HG03135 (cell line): ENCODE measurements around the gene CFDP1.
"Not testable (repeated sequence)": the region's sequence is repeated elsewhere in the genome, so short reads cannot be mapped to it uniquely, and the experiment has no call there.

Source experiments
- ATAC-seq: cut with Tn5 transposase; IDR thresholded peaks from one replicate; pipeline ENCODE4 v1.9.1; 2021; ENCODE audit warnings: mild to moderate bottlenecking, moderate library complexity; ENCODE audit not compliant: unreplicated experiment

Gene CFDP1

DNA sequence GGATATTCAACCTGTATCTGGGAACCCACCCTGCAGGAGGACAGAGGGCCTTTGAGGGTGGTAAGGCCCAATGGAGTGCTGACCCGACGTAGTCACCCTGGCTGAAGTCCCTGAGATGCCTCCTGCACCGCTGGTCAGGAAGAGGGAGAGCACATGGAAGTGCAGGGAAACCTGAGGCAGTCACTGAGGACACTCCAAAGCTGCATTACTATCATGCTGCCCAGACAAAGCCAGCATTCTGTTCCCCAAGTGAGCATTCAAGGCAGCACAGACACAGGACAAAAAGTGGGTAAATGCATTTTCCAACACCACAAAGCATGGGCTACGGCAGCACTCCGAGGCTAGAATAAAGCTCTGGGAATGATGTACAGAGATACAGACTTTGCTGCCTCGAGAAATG, 135.0 kb downstream of the CFDP1 start:
- ATAC-seq: no peak

DNA sequence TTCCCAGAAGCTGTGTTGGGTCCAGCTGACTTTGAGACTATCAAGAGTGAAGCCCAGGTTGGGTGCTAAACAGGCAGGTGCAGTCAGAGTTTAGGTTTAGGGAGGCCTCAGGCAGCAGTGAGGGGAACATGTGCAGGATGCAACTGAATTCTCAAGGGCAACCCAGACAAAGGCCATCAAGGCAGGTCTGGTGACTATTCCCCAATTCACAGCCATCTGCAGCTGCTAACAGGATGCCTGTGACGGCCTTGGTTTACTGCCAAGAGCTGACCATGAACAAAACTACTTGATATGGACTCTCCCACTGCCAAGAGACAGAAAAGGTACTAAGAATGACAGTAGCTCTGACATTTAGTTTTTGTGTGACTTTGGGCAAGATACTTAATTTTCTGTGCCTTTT, 136.7 kb downstream of the CFDP1 start:
- ATAC-seq: no peak

DNA sequence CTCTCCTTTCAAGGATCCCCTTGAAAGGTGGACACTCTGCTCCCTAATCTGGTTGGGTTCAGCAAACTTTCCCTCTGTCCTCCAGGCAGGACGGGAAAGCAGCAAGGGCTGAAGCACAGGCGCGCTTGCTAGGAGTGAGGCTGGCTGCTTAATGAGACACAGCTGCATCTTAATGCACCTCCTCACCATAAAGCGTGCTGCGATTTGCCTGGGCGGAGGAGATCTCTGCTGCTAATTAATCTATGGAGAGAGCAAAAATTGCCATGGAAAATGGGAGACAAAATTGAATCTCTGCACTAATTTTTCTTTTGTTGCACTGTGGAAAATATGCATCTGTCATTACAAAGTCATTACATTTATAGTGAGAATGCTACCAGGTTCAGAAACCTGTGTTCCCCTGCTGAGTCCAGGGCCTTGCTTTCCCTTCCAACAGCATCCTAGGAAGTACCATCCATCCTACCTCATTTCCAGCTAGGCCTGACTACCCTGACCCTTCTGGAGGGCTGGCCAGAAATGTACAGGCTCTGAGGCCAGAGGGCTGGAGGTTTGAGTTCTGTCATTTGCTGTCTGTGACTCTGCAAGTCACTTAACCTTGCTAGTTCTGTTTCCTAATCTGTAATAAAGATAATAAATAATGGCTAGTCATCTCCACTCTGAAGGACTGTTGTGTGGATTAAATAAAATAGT, 138.4 kb downstream of the CFDP1 start:
- ATAC-seq: no peak

DNA sequence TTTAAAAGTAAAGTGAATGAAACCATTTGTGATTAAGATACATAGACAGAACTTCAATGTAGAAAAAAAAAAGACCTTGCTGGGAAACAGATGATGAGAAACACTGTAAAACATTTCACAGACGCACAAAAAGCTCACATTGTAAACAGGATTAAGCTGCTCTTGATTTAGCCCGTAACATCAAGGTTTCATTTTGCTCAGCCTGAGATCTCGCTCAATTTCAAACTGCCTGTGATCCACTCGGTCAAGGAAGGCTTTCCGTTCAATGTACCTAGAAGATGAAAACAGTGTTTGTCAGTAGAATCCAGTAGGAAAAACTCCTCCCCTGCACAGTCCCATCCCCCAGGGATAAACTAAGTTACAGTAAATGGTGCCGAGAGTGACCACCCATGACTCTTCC, 139.5 kb downstream of the CFDP1 start:
- no peak for ATAC-seq

DNA sequence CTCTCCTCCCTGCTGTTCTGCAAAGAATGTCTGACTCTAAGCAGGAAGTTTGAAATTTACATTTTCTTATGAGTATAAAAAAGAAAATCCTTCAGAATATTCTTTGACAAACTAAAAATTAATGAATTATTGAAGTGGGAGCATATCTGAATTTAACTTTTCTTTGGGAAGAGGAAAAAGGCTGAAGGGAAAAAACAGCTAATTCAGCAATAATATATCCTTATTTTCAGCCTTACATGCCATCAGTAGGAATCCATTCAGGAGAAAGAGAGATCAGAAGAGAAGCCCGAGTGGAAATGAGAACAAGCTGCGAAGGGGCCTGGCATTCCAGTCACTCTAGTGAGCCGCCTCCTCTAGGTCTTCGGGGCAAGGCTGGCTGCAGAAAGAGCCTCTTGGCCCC, 140.1 kb downstream of the CFDP1 start:
- no peak for ATAC-seq

DNA sequence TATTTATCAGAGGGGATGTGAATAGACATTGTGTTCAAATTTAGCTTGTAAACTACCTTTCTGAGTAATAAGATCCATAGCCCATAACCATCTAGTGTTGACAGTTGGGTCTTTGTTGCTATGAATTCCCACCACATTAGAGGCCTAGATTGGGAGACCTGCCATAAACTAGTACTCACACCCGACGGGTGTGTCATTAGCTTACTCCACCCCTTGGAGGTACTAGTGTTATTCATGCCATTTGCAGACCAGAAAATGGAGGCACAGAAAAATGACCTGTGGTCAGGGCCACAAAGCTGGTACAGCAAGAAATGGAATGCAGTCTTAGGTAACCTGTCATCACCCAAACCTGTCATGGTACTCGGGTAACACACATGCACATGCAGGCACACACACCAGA, 140.6 kb downstream of the CFDP1 start:
- no peak for ATAC-seq

DNA sequence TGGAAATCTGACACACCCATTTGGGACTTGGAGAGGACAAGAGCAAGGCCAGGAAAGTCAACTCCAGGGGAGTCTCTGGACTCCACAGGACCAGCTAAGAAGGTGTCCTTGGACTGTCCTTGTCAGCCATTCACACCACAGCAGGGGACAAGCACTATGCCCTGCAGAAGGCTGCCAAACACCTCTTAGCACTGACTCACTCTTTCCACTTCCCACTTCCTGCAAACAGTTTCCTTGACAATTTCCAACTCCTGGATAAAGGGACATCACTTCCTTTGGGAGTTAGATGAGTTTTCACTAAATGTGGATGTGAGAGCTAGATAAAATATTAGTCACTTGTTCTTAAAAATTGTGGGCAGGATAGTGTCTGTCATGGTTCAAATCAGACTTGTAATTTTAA, 144.1 kb downstream of the CFDP1 start:
- no peak for ATAC-seq

DNA sequence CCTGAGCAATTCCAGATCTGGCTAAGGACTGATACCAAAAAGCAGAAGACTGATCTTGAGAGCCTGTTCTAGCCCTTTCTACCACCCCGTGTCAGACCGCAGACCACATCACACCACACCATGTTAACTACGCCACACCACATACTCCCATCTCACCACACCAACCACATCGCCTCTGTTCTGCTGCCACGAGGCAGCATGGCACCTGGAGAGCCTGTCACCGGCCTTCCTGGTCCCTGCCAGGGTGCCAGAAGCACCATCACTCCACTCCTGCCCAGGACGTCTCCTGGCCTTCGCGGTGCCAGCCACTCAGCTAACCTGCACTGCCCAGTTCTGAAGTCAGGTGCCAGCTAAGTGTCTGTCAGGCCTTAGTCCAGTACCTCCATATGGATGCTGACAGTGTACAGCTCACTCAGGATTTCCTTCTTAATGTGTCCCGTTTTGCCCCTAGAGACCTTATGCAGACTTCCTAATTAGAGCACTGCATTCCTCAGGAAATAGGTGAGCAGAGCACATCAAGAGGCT, 144.6 kb downstream of the CFDP1 start:
- no peak for ATAC-seq

DNA sequence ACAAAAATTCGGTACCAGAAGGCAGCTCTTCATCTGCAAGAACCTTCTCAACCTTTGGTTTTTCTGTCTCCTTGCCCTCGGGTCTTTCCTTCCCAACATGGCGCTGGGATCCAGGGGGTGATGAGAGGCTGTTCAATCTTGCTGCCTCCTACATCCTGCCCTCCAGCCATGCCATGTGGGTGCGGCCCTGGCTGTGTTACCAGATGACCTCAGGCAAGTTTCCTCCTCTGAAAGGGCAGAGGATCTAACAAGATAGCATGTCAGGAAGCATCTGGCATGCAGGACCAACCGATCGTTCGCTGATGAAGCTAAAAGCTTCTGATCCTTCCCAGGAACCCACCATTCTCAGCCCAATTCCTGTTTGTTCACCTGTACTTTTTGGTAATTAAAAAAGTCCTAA, 145.1 kb downstream of the CFDP1 start:
- no peak for ATAC-seq

DNA sequence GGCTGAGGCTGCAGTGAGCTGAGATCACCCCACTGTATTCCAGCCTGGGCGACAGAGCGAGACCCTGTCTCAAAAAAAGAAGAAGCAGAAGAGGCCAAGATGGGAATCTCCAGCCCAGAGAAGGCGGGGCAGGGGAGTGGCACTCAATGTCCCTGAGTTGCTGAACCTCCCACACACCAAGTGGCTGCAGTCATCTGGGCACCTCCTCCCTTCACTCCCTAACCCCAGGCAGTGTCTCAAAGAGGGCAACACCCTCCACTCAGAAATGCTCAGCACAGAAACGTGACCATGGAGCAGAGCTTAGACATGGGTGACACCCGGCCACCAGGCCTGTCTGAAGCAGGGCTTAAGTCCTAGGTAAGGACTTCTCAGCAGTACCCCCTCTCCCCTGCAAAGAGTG, 145.6 kb downstream of the CFDP1 start:
- no peak for ATAC-seq

DNA sequence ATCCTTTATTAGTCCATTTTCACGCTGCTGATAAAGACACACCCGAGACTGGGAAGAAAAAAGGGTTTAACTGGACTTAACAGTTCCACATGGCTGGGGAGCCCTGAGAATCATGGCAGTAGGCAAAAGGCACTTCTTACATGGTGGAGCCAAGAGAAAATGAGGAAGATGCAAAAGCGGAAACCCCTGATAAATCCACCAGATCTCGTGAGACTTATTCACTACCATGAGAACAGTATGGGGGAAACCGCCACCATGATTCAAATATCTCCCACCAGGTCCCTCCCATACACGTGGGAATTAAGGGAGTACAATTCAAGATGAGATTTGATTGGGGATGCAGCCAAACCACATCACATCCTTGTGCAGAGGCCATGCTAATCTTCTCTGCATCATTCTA, 146.9 kb downstream of the CFDP1 start:
- no peak for ATAC-seq

DNA sequence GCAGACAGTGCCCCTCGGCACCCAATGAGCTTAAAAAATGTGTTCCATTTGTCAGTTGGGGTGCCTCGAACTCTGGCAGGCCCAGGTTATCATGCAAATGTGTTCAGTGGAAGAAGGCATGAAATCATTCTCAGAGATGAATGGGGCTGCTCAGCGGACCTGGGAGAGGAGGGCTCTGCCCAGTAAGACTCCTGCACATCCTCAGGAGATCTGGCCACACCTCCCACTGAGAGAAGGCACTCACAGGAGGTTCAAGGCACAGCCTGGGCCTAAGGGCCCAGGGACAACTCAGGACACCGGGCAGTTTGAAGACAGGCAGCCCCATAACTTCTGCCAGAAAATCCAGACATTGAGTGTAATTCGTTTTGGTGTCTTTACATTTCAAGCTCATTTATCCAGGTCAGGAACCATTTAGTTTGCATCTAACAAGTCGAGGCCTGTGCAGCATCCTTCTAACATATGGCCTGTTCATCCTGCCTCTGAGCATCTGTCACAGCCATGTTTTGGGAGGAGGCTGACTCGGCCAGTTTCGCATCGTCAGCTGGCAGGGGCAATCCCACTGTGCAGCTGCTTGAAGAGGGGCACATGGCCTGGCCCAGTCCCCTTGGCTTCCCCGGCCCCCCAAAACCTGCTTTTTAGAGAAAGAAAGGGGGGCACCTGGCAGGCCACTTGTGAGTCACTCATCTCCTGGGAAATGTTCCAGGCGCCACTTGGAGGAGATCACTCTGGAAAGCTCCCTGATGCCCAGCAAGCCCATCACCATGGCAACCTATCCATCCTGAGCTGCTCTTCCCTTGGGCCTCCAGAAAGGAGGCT, 150.6 kb downstream of the CFDP1 start:
- no peak for ATAC-seq

DNA sequence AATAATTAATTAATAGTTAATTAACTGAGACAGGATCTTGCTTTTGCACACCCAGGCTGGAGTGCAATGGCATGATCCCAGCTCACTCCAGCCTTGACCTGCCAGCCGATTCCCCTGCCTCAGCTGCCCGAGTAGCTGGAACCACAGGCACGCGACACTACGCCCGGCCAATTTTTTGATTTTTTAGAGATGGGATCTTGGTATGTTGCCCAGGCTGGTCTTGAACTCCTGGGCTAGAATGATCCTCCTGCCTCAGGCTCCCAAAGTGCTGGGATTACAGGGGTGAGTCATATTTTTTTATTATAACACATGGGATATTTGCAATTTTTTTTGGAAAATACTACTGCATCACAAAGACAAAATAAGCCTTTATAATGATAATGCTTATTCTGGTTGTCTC, 151.5 kb downstream of the CFDP1 start:
- ATAC-seq: no peak

DNA sequence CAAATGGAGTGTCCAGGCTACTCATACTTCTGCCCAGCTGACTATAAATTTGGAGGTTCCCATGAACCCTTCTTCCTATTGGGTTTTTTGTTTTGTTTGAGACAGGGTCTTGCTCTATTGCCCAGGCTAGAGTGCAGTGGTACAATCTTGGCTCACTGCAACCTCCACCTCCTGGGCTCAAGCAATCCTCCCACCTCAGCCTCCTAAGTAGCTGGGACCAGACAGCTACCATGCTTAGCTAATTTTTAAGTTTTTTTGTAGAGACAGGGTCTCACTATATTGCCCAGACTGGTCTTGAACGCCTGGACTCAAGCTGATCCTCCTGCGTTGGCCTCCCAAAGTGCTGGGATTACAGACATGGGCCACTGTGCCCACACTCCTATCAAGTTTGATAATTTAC, 152.3 kb downstream of the CFDP1 start:
- ATAC-seq: not testable (repeated sequence)

DNA sequence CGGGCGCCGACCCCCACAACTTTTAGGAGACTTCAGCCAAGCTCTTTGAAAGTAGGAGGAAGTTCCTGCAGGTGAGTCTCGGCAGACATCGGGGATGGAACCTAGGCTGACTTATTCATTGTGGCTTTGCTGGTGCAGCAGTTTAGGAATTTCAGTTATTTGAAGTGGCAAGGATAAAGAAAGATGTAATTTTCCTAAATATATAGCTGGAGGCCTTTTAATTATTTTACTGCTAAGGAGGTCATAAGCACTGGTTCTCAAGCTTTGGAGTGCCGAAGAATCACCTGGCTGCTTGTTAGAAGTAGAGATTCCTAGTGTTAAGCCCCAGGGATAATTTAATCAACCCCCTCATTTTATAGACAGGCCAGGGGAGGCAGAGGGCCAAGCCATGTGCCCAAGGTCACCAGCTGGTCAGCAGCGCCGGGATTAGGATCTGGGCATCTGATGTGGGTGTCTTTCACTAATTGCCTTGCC, 152.9 kb downstream of the CFDP1 start:
- no peak for ATAC-seq

DNA sequence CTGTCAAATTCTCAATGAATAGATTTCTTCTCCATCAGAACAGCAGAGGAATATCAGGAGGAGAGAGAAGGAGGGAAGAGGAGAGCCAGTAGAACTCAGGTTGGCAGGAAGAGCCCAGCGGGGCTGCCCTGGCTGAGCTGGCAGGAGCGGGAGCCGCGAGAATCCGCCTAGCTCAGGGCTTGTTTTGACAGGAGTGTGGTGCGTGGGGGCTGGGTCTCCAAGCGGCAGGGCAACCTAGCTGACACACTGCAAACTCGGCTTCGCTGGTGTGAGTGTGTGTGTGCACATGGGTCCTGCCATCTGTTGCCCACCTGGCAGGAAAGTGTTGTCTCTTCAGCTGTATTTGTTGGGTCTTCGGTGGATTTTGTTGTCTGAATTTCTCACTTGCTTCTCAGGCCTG, 154.0 kb downstream of the CFDP1 start:
- ATAC-seq: no peak

DNA sequence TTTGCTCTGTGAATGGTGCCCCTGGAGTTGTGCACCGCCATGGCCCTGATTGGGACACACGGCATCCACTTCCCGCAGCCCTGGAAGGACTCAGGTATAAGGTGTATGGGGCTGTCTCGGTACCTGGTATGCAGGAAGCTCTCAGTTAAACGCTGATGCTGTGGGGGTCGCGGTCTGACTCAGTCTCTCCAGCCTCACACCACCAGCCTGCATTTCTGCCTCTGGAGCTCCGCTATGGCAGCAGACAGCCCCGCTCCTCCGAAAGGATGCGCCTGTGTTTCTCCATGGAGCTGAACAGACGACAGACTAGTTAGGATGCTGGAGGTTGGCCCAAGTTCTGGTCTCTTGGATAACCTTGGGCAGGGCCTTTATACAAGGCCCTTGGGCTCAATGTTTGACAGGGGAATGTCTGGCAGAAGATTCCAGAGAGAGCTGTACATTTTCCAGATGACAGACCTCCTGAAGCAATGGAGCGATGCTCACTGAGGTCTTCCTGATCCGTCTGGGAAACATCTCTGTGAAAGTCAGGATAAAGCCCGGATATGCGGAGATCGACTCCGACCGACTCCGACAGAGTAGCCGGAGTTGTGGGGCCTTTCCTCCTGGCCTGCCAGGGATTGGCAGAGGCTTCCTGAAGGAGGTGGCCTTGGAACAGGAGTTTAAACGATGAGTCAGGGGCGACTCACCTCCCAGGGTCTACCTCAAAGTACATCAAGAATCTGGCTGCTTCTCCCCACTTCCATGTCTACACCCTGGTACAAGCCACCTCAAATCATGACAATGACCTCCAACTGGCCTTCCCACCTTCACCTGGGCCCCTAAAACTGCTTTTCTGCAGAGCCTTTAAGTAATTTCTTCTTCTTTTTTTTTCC, 160.0 kb downstream of the CFDP1 start:
- ATAC-seq: no peak

DNA sequence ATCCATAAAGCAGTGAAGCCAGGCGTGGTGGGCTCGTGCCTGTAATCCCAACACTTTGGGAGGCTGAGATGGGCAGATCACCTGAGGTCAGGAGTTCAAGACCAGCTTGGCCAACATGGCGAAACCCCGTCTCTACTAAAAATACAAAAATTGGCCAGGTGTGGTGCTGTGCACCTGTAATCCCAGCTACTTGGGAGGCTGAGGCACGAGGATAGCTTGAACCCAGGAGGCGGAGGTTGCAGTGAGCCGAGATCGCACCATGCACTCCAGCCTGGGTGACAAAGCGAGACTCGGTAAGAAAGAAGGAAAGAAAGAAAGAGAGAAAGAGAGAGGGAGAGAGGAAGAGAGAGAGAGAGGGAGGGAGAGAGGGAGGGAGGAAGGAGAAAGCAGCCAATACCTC, 160.7 kb downstream of the CFDP1 start:
- ATAC-seq: not testable (repeated sequence)

DNA sequence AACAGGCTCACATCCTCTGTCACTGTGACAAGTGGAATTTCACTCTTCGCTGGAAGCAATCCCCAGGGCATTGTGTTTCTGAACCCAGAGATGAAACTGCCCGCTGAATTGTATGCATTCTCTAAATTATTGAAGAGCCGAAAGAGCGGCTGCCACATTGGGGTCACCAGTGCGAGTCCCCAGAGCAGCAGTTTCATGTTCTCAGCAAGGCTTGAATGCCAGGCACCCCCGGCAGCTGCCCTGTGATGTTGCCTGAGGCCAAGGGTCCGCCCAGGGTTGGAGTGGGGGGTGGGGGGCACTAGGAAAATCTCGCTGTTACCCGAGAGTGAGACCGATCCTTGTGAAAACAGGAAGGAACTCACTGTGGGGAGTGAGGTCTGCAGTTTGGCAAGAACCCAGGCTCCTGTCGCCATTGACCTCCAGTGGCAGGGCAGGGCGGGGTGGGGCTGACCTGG, 161.2 kb downstream of the CFDP1 start:
- ATAC-seq: no peak

DNA sequence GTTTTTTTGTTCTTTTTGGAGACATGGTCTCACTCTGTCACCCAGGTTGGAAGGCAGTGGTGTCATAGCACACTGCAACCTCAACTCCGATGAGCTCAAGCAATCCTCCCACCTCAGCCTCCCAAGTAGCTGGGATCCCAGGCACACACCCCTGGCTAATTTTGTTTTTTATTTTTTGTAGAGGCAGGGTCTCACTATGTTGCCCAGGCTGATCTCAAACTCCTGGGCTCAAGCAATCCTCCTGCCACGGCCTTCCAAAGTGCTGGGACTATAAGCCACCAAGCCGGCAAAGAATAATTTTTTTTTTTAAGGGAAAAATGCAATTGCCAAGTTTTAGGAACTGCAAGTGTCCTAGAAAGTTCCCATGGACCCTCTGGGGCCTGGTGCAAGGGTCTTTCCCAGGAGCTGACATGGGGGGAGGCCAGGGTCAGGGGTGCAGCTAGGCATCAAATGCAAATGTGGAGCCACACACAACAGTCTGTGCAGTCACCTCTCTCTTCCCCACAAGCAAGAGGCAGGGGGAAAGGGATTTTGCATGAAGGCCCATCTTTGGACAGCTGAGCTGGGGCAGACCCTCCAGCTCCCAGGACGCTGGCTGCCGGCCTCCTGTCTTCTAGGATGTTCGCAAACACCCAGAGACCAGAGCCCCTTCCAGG, 161.7 kb downstream of the CFDP1 start:
- ATAC-seq: no peak

DNA sequence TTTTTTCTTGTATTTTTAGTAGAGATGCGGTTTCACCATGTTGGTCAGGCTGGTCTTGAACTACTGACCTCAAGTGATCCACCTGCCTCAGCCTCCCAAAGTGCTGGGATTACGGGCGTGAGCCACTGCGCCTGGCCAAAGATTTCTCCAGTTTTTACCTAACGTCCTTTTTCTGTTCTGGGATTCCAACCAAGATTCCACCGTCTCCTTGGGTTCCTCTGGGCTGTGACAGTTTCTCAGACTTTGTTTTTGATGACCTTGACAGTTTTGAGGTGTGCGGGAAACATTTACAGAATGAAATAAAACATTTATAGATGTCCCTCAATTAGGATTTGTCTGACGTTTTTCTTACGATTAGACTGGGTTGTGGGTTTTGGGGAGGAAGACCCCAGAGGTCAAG, 163.9 kb downstream of the CFDP1 start:
- not testable (repeated sequence) for ATAC-seq
